GM19023 (cell line): ENCODE measurements around the gene SPATA17.
"Not testable (repeated sequence)": the region's sequence is repeated elsewhere in the genome, so short reads cannot be mapped to it uniquely, and the experiment has no call there.

Source experiments
- ATAC-seq: cut with Tn5 transposase; IDR thresholded peaks from one replicate; pipeline ENCODE4 v1.9.1; 2021; ENCODE audit warnings: mild to moderate bottlenecking, moderate library complexity; ENCODE audit not compliant: unreplicated experiment

Gene SPATA17

DNA sequence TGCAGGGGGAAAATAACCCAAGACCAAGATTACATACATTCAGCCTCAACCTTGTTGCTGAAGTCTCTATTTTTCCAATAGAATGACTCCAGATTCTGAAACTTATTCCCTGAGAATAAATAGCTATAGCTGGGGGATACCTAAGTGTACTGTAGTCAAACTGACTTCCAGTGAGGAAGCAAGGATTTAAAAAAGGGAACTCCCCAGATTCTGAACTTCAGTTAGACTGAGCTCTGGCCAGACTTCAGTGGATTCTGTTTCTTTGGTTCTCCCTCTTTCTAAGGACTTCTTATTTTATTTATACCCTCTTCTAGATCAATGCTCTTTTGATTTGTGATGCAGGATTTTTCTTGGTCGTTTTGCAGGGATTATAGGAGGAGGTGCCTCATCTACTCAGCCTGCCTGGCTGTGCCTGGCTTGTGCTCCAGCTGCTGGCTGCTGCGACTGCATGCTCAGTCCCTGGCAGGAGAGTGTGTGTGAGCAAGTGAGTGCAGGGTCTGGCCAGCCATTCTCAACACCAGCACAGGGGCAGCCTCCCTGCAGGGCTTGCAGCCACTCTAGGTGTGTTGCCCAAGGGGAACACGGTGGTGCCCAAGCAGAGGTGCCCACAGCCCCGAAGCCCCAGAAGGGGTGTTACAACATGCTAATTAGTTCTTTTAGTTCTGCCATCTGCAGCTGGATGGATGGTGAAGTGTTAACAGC, 43.0 kb downstream of the SPATA17 start:
- ATAC-seq: no peak

DNA sequence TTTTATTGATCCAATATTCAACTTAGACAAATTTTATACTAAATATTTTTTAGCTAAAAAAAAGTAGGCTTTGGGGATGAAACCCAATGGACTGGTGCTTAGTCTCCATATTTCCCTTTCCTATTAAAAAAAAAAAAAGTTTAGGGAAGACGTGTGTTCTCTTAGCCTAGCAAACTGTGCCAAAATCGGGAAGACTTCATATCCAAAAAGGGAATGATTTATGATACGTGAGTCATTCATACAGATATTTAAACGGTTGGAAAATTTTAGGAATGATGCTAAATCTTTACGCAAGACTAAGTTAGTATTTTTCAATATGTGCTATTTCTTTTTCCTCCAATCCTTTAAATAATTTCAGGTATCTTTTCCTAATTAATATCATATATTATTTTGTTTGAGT, 50.7 kb downstream of the SPATA17 start:
- no peak for ATAC-seq

DNA sequence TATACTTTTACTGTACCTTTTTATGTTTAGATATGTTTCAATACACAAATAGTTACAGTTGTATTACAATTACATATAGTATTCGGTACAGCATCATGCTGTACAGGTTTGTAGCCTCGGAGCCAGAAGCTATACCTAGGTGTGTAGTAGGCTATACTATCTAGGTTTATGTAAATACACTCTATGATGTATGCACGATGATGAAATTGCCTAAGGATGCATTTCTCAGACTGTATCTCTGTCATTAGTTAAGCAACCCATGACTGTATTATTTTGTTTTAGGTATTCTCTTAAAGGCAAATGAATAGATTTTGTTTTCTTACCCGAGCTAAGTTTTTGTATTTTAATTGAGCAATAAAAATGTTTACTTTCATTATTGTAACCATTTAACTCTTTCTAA, 56.4 kb downstream of the SPATA17 start:
- ATAC-seq: no peak

DNA sequence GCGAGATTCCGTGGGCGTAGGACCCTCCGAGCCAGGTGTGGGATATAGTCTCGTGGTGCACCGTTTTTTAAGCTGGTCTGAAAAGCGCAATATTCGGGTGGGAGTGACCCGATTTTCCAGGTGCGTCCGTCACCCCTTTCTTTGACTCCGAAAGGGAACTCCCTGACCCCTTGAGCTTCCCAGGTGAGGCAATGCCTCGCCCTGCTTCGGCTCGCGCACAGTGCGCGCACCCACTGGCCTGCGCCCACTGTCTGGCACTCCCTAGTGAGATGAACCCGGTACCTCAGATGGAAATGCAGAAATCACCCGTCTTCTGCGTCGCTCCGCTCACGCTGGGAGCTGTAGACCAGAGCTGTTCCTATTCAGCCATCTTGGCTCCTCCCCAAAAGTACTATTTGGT, 65.0 kb downstream of the SPATA17 start:
- ATAC-seq: not testable (repeated sequence)

DNA sequence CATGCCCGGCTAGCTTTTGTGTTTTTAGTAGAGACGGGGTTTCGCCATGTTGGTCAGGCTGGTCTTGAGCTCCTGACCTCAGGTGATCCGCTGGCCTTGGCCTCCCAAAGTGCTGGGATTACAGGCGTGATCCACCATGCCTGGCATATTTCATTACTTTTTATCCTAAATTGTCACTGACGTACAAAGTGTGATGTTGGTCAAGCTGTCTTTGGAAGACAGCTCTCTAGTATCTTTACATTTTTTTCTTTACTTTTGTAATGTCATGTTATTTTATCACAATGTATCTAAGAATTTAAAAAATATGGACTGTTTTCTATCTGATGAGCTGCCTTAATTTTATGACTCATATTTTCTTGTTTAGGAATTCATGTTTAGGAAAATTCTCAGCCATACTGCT, 72.2 kb downstream of the SPATA17 start:
- no peak for ATAC-seq

DNA sequence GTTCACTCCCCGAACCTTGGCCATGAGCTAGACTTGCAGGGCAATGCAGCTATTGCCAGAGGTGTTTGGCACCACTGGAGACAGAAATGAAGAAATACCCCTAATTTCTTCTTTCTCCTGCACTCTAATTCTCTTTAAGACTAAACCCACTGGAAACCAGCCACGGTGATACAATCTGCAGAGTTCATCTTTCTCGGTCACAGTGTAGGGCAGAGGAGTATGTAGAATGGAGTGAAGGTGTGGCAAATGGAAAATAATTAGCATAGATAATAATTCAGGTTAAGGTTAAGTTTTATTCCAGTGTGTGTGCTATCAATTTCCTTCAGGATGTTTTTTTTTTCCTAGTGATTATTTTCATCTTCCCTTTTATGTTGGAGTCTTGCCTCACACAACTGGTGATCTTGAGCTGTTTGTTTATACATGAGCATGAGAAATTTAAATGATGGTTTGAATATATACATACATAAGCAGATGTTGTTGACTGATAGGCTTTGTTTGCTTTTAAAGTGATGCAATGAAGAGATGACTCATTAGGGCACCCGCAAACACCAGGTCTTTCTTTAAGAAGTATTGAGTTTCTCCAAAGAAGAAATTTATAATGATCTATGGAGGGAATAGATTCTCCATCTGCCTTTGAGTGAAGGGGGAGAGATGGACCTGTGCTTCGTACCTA, 81.9 kb downstream of the SPATA17 start:
- no peak for ATAC-seq

DNA sequence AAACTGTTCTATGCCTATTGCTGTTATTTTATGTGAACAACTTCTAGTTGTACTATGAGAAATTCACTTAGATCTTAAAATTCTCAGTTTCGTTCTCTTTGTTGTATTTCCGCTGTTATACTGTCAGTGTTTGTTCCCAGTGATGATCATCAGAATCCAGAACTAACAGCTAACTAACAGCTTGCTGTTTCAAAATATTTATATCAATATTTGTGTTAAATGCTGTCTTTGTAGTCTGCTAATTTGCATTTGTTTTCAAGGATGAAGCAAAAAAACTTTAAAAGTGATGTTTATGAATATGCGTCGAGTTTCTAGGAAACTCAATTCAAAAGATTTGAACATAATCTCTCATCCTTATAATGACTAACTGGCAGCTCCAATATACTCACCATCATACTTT, 84.5 kb downstream of the SPATA17 start:
- ATAC-seq: no peak

DNA sequence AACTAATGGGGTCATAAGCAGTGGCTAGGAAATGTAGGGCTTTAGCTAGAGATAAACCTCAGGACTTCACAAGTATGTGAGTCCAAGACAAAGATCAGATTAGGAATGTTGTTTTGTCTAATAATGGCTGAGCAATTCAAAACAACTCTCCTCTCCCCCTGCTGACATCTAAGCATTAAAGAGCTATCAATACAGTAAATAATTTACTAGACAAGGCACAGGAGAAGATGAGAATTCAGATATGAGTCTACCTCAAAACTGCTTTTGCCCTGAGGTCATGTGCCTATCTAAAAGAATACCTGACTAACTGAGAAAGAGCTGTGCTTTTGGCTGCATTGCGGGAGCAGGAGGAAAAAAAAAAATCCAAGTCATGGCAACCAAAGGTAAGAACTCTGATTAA, 86.8 kb downstream of the SPATA17 start:
- ATAC-seq: no peak

DNA sequence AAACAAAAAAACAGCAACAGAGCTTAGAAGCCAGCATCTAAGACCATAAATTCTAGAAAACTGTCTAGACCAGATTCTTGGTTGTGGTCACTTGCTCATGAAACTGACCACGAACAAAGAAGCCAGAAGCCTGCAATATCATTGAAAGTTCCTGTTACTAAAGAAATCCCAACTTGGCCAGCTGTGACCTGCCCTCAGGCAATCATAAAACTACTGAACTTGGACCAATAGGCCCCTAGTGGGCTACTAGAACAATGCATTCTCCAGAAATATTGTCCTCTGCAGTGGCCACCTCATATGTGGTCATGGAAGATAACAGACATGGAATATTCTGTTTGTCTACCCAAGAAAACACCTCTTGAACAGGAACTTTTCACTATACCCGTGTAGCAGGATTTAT, 87.7 kb downstream of the SPATA17 start:
- ATAC-seq: no peak

DNA sequence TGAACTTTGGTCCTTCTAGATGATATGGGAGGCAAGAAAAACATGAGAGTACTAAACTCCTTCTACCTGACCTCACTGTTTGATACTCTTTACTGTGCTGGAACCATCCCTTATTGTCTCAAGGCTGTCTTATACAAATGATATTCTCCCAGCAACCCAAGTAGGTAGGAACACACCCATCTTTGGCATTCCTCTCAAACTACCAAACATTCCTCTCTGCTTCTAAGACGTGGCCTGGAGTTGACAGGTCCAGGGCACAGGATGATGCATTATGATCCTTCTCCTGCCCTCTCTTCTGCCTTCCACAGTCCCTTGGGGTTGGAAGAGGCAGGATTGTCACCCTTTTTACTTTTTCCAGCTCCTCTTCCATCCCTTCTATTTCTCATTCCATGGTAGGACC, 90.5 kb downstream of the SPATA17 start:
- no peak for ATAC-seq

DNA sequence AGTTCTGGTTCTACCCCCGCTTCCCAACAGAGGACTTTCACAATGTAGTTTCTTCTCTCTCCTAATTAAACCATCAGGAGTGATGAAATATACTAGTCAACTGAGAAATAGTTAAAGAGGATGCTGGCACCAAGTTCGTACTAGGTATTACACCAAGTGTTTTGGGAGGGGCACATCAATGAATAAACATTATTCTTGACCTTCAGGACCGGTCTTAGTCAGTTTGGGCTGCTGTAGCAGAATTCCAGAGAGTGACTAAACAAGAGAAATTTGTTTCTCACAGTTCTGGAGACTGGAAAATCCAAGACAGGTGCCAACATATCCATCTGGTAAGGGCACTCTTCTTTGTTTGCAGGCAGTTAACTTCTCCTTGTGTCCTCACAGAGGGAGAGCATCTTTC, 103.8 kb downstream of the SPATA17 start:
- no peak for ATAC-seq

DNA sequence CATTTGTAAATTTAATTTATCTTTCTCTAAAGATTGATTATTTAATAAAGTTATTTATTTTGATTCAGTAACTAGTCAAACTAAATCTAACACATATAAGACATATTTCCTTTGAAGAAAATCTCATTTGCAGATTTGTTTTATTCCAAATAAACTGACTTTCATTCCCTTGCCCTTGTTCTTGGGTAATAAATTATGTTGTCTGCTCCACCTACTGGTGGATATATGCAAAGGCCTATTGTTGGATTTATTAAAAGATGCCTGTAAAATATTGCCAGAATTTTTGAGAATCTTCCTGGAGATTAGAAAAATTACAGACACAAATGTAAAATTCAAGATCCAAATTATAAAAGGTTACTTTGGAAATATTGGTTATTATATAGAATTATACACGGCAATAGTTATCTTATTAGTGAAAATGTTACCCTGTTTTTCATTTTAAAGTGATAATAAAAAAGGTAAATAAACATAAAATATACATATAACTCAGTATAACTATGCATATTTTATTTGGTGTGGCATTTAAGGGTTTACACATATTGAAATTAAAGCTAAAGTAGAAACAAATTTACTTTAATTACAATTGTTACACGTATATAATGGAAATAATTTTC, 116.1 kb downstream of the SPATA17 start:
- ATAC-seq: no peak

DNA sequence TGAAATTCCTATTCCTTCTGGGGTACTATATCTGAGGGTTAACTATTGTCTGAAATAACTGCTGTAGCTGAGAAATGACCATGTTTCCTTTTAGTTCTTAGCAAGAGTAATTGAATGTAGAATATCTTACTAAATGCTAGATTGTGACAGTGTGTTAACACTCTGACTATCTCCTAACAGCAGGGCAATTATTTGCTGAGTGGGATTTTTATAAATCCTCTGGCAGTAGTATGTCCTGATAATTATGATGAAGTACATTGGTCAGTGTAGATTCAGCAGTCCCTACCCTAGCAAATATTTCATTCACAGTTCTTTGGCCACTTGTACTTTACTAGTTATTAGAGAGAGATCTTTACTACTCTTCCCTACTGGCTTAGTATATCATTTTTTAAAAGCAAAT, 138.6 kb downstream of the SPATA17 start:
- no peak for ATAC-seq

DNA sequence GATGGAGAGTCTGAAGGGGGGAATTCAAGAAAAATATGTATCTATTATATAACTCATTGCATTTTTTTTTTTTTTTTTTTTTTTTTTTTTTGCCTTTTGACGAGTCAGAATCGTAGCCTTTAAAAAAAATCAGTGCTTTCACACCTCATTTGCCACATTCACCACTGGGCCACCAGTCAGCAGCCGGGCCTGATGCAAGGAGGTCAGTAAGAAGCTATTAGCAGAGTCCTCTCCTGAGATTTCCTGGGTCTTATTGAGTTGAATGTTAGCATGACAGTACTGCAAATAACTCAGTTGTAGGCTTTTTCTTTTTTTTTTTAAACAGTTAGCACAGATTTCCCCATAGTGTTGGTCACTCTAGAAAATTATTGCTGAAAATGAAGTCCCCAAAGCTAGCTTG, 139.8 kb downstream of the SPATA17 start:
- no peak for ATAC-seq

DNA sequence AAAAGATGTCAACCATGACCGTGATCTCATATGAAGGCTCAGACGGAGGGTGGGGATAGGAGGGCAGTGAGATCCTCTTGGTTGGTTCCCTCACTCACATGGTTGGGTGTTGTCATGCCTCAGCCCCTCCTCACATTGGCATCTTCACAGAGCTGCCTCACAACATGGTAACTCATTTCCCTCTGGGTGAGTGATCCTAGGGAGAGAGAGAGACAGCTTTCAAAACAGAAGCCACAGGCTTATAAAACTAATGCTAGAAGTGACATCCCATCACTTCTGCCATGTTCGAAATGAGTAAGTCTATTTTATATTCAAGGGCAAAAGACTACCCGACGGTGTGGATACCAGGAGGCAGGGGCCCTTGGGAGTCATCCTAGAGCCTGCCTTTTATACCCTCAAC, 145.5 kb downstream of the SPATA17 start:
- no peak for ATAC-seq

DNA sequence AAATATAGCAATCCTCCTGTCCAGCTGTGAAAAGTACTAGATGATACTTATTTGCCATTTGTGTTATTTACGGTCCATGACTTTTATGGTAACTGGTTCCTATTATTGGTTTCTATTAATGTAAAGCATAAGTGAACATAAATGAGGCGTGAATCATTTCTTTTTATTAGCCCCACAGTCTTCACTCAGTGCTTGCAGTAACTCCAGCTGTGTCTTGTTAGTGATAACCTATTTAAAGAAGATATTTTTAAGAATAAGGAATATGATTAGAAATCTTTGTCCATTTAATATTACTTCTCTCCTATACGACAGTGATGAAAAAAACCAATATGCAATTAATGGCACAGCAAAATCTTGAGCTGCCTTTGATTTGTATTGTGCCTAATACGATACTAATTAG, 149.9 kb downstream of the SPATA17 start:
- ATAC-seq: no peak

DNA sequence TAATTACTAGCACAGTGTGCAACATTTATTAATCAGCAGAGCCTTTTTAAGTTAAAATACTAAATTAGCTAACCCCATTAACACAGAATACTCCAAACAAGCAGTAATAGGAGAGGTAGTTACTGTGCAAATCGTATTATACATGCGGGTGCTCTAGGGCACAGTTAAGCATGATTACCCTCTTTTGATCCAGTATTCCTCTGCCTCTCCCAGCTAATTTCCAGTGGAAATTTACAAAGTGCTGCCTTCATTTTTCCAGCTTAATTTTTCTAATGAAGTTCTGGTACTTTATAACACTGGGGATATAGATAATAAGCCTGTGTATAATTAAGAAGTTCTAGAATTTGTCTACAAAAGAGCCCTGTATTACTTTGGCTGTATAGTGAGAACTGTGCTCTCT, 159.9 kb downstream of the SPATA17 start:
- no peak for ATAC-seq

DNA sequence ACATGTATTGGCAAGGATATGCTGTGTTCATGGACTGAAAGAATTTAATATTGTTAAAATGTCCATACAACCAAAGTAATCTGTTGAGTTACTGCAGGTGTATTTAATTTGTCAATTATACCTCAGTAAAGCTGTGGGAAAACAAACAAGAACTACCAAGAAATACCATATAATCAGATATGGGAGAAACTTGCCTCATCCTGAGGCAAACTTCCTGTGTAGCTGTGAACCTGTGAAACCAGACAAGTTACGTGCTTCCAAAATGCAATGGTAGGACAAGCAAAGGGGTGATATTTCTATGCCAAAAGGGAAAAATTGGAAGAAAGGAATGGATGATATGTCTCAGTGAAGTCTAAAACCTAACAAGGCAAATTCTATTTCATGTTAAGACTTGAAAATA, 174.6 kb downstream of the SPATA17 start:
- ATAC-seq: no peak

DNA sequence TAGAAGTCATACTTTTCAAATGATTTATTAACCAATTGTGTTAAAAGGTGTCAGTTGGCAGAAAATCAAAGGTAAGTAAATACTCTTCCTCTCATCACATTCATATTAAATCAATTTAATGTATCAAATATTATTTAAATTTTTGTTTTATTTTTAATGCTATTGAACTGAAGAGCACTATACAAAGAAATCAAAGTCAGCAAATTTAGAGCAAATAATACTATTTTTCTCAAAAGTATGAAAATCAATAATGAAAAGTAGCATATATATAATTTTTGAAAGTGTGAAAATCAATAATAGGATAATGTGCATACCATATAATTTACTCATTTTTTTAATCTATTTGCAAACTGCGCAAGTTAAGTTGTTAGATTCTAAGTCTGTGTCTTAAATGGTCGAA, 181.0 kb downstream of the SPATA17 start:
- no peak for ATAC-seq

DNA sequence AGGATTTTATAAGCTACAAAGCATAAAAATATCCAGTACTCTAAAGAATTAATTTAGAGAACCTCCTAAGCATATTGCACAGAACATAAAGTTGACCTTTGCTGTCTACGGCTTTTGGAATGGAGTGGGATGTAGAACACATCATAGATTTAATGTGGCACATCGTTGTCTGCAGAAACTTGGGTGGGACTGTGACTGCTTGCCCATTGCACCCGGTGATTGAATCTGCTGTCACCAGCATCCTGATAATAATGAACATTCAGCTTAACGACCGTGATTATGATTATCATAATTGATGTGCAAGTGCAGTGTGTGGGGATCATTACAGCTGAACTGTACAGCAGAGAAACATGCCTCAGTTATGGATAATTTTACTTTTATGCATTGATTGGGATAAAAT, 181.9 kb downstream of the SPATA17 start:
- no peak for ATAC-seq

DNA sequence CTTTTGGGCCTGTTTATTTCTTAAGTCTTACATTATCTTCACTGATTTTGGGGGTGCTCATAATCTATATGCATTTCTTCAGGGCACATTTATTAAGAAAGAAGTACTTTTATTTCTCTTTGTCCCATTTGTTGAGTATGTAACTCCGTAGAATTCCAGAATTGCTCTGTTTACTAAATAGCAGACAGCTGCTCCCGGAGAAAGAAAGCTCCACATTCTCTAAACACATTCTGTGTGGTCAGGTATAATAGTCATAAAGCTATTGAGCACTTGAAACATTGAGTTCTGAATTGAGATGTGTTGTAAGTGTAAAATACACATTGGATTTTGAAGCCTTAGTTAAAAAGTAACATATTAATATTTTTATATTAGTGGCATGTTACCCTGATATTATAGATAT, 206.5 kb downstream of the SPATA17 start:
- ATAC-seq: no peak

DNA sequence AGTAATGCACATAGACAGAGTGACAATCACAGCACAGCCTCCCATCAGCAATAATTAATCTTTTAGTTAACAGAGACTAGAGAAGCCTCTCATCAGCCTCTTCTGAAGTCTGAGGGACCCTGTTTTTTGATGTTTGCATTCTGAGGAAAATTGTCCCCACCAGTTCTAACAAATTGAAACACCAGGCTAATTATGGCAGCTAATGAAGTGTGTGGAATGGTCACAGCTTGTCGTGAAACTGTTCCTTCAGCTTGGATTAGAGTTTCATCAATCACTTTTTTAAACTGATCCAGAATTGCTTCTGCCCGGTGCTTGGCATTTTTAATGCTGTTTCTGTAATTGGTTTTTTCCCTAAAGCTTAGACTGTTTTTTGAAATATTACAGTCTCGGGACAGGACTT, 208.0 kb downstream of the SPATA17 start:
- ATAC-seq: no peak
